ENCODE results near the gene ST13. TPM values are rescaled to one million over a fixed set of nuclear protein-coding genes. Genes with fewer than 3 reads are reported as not detected.
A peak's percentile ranks its signal among the peaks of the same experiment; 100 is the strongest.

ST13 gene
- total RNA-seq, 2 donors from 2014 or later: 224 to 229 TPM

GRCh38 chr22:40818747-40819598, 37.5 kb downstream of the ST13 start, which contains the start of gene SLC25A17:
Gene SLC25A17 (minus strand): TSS chr22:40819346. CDS start chr22:40819248, 98 bp downstream.
- peaks cover 22% of the 10 kb centered on the region for H3K4me1 Mint-ChIP-seq
- H3K36me3 Mint-ChIP-seq (ENCODE audit: low read depth): peaks cover 49% of the 10 kb centered on the region
- peak within 1 kb of the TSS; percentile 89 for H3K4me3 Mint-ChIP-seq
- no peaks in the 10 kb centered on the region for H3K27me3 Mint-ChIP-seq
- no peaks in the 10 kb centered on the region for H3K9me3 Mint-ChIP-seq
- ATAC-seq (replicated peaks): peak; percentile 94
- H3K27ac Mint-ChIP-seq: peak within 1 kb of the TSS; percentile 98

GRCh38 chr22:40818192-40818746, 38.2 kb downstream of the ST13 start:
- H3K9me3 Mint-ChIP-seq: no peaks in the 10 kb centered on the region
- peak overlapping the region; percentile 89 for H3K4me3 Mint-ChIP-seq
- no peaks in the 10 kb centered on the region for H3K27me3 Mint-ChIP-seq
- ATAC-seq (replicated peaks): peak; percentile 4
- peaks cover 46% of the 10 kb centered on the region for H3K36me3 Mint-ChIP-seq (ENCODE audit: low read depth)
- peak overlapping the region; percentile 98 for H3K27ac Mint-ChIP-seq
- H3K4me1 Mint-ChIP-seq: peaks cover 22% of the 10 kb centered on the region

GRCh38 chr22:40817737-40818136, 38.7 kb downstream of the ST13 start:
- Mint-ChIP-seq H3K4me3 (peak overlapping the region; percentile 89), H3K27me3 (no peaks in the 10 kb centered on the region), H3K9me3 (no peaks in the 10 kb centered on the region), H3K36me3 (ENCODE audit: low read depth) (peaks cover 41% of the 10 kb centered on the region), H3K27ac (peak overlapping the region; percentile 98), H3K4me1 (peaks cover 22% of the 10 kb centered on the region)
- ATAC-seq (replicated peaks): no peak

DNA sequence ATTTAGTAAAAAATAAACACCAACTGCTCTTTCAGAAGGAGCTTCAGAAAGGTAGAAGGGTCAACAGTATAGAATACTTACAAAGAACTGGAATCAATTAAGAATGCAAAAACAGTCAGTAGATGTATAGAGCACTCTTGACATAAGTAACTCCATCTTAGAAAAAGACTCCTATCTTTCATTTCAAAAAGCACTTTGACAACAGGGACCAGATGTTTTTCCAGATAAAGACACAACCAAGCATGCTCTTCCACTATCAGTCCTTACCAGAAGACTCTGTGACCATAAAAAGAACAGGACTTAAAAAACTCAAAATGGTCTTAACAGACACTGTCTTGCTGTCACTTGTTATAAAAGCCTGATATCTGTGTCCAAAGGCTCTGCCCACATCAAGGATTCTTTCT, 42.5 kb downstream of the ST13 start:
- ATAC-seq (replicated peaks): no peak
- Mint-ChIP-seq H3K27ac (no peak overlapping the region), H3K9me3 (no peaks in the 10 kb centered on the region), H3K4me3 (no peak overlapping the region), H3K4me1 (peaks cover 27% of the 10 kb centered on the region), H3K27me3 (no peaks in the 10 kb centered on the region), H3K36me3 (ENCODE audit: low read depth) (peaks cover 50% of the 10 kb centered on the region)

DNA sequence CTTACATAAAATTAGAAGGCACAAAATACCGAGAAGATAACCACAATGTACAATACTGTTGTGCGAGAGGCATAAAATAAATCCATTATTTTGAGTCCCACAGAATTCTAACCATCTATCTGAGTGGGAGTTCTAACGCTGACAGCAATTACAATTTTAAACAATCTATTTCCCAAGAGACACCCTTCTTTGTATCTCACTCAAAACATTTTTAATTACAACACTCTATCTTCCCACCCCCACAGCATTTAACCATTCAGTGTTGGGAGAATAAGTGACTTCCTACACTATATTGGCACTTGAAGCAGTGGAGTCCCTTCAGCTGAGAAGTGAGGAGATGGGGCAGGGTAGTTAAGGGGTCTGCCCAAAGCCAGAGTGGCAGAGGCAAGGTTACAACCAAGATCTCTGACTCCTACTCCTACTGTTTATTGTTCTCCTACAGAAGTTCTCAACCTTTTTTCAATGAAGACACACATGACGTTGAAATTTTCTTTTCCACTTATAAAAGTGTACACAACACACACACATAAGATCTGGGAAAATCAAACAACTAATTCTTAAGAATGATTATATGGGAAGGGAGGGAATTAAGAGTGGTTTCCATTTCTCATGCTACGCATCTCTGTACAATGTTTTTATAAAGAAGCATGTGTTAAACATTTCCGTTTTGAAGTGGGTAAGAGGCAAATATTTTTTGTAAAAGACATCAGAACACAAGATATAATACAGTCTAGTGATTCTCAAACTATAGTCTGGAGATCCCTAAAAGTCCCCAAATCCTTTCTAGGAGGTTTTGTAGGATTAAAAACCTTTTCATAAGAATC, 48.2 kb downstream of the ST13 start:
- Mint-ChIP-seq H3K4me3 (no peak overlapping the region), H3K4me1 (peaks cover 5% of the 10 kb centered on the region)

GRCh38 chr22:40806711-40807110, 49.7 kb downstream of the ST13 start:
- no peak overlapping the region for H3K4me3 Mint-ChIP-seq
- peaks cover 21% of the 10 kb centered on the region for H3K36me3 Mint-ChIP-seq (ENCODE audit: low read depth)
- H3K27ac Mint-ChIP-seq: no peak overlapping the region
- no peak for ATAC-seq (replicated peaks)
- H3K4me1 Mint-ChIP-seq: no peaks in the 10 kb centered on the region
- no peaks in the 10 kb centered on the region for H3K9me3 Mint-ChIP-seq
- no peaks in the 10 kb centered on the region for H3K27me3 Mint-ChIP-seq

More for the DNA sequence above, 48.2 kb downstream of the ST13 start:
- no peak for ATAC-seq (replicated peaks)
- H3K27me3 Mint-ChIP-seq: no peaks in the 10 kb centered on the region
- H3K27ac Mint-ChIP-seq: no peak overlapping the region
- peaks cover 30% of the 10 kb centered on the region for H3K36me3 Mint-ChIP-seq (ENCODE audit: low read depth)
- H3K9me3 Mint-ChIP-seq: no peaks in the 10 kb centered on the region

- H3K36me3 Mint-ChIP-seq (ENCODE audit: low read depth): peaks cover 19% of the 10 kb centered on the region
- H3K4me3 Mint-ChIP-seq: no peak overlapping the region
- H3K27me3 Mint-ChIP-seq: no peaks in the 10 kb centered on the region
- no peaks in the 10 kb centered on the region for H3K9me3 Mint-ChIP-seq
- H3K4me1 Mint-ChIP-seq: no peaks in the 10 kb centered on the region
- no peak overlapping the region for H3K27ac Mint-ChIP-seq
- ATAC-seq (replicated peaks): no peak
Observed at GRCh38 chr22:40805699-40806203, 50.7 kb downstream of the ST13 start.

DNA sequence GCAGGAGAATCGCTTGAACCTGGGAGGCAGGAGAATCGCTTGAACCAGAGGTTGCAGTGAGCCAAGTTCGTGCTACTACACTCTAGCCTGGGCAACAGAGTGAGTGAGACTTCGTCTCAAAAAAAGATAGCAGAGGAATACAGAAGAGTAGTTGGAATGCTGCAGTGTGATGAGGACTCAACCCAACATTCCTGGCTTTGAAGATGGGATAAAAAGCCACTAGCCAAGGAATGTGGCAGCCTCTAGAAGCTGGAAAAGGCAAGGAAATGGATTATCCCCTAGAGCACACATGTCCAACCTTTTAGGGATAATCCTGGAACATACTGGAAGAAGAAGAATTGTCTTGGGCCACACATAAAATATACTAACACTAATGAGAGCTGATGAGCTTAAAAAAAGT, 51.2 kb downstream of the ST13 start:
- no peak overlapping the region for H3K4me3 Mint-ChIP-seq
- H3K9me3 Mint-ChIP-seq: no peaks in the 10 kb centered on the region
- H3K27ac Mint-ChIP-seq: no peak overlapping the region
- no peak for ATAC-seq (replicated peaks)
- H3K27me3 Mint-ChIP-seq: no peaks in the 10 kb centered on the region
- H3K36me3 Mint-ChIP-seq (ENCODE audit: low read depth): peaks cover 19% of the 10 kb centered on the region
- H3K4me1 Mint-ChIP-seq: no peaks in the 10 kb centered on the region

GRCh38 chr22:40803321-40803720, 53.1 kb downstream of the ST13 start:
- Mint-ChIP-seq H3K27me3 (no peaks in the 10 kb centered on the region), H3K27ac (peak overlapping the region; percentile 54), H3K4me1 (no peaks in the 10 kb centered on the region), H3K9me3 (no peaks in the 10 kb centered on the region), H3K36me3 (ENCODE audit: low read depth) (peaks cover 19% of the 10 kb centered on the region), H3K4me3 (no peak overlapping the region)
- ATAC-seq (replicated peaks): no peak

- Mint-ChIP-seq H3K4me1 (no peaks in the 10 kb centered on the region), H3K27me3 (no peaks in the 10 kb centered on the region), H3K27ac (no peak overlapping the region), H3K9me3 (no peaks in the 10 kb centered on the region), H3K4me3 (no peak overlapping the region), H3K36me3 (ENCODE audit: low read depth) (peaks cover 15% of the 10 kb centered on the region)
- ATAC-seq (replicated peaks): no peak
Observed at GRCh38 chr22:40799008-40799407, 57.4 kb downstream of the ST13 start.

- no peaks in the 10 kb centered on the region for H3K9me3 Mint-ChIP-seq
- no peak overlapping the region for H3K4me3 Mint-ChIP-seq
- no peaks in the 10 kb centered on the region for H3K27me3 Mint-ChIP-seq
- no peak overlapping the region for H3K27ac Mint-ChIP-seq
- peaks cover 30% of the 10 kb centered on the region for H3K36me3 Mint-ChIP-seq (ENCODE audit: low read depth)
- H3K4me1 Mint-ChIP-seq: peaks cover 8% of the 10 kb centered on the region
- no peak for ATAC-seq (replicated peaks)
Observed at GRCh38 chr22:40797427-40797826, 59.0 kb downstream of the ST13 start.

GRCh38 chr22:40792451-40792850, 64.0 kb downstream of the ST13 start:
- ATAC-seq (replicated peaks): no peak
- Mint-ChIP-seq H3K27ac (peak overlapping the region; percentile 46), H3K9me3 (no peaks in the 10 kb centered on the region), H3K36me3 (ENCODE audit: low read depth) (peaks cover 64% of the 10 kb centered on the region), H3K4me1 (peaks cover 9% of the 10 kb centered on the region), H3K4me3 (no peak overlapping the region), H3K27me3 (no peaks in the 10 kb centered on the region)

- peaks cover 17% of the 10 kb centered on the region for H3K4me1 Mint-ChIP-seq
- no peak overlapping the region for H3K4me3 Mint-ChIP-seq
- no peak for ATAC-seq (replicated peaks)
- H3K9me3 Mint-ChIP-seq: no peaks in the 10 kb centered on the region
- peak overlapping the region; percentile 48 for H3K27ac Mint-ChIP-seq
- H3K27me3 Mint-ChIP-seq: no peaks in the 10 kb centered on the region
- peaks cover 68% of the 10 kb centered on the region for H3K36me3 Mint-ChIP-seq (ENCODE audit: low read depth)
Observed at GRCh38 chr22:40791241-40791640, 65.2 kb downstream of the ST13 start.

GRCh38 chr22:40789131-40789530, 67.3 kb downstream of the ST13 start:
- Mint-ChIP-seq H3K9me3 (no peaks in the 10 kb centered on the region), H3K4me3 (no peak overlapping the region), H3K27ac (no peak overlapping the region), H3K27me3 (no peaks in the 10 kb centered on the region), H3K36me3 (ENCODE audit: low read depth) (peaks cover 82% of the 10 kb centered on the region), H3K4me1 (peaks cover 17% of the 10 kb centered on the region)
- no peak for ATAC-seq (replicated peaks)

All from activated T-helper 17 cell treated with anti-CD3 and anti-CD28 coated beads, Interleukin-2, amount 50 U/mL, for 72 hours (primary cell).